ENCODE results near the gene RIN3.
A peak's percentile ranks its signal among the peaks of the same experiment; 100 is the strongest.
"Not testable (repeated sequence)": the region's sequence is repeated elsewhere in the genome, so short reads cannot be mapped to it uniquely, and the experiment has no call there.

The RIN3 gene

GRCh38 chr14:92676403-92677086 lies 163.0 kb downstream of the RIN3 start:
- H3K4me3 ChIP-seq (ENCODE audit: low read depth, low read length), result no peak overlapping the region; the same call in 1 of the 2 replicates
- DNase-seq (ENCODE audit: low read depth), result no peak
- no peak for TF ChIP-seq CTCF (IDR thresholded peaks at IDR 0.05; ENCODE audit: low read depth, low read length, missing control alignments)

- TF ChIP-seq CTCF (IDR thresholded peaks at IDR 0.05; ENCODE audit: low read depth, low read length, missing control alignments), result no peak
- peak; percentile 91 for DNase-seq (ENCODE audit: low read depth)
- H3K4me3 ChIP-seq (ENCODE audit: low read depth, low read length), result no peak overlapping the region
These were observed 163.6 kb downstream of the RIN3 start for GRCh38 chr14:92677087-92677668.

GRCh38 chr14:92677955-92678354 lies 164.4 kb downstream of the RIN3 start:
- H3K4me3 ChIP-seq (ENCODE audit: low read depth, low read length), result no peak overlapping the region
- no peak for TF ChIP-seq CTCF (IDR thresholded peaks at IDR 0.05; ENCODE audit: low read depth, low read length, missing control alignments)
- no peak for DNase-seq (ENCODE audit: low read depth)

- H3K4me3 ChIP-seq (ENCODE audit: low read depth, low read length), result no peak overlapping the region
- DNase-seq (ENCODE audit: low read depth), result no peak
- TF ChIP-seq CTCF (IDR thresholded peaks at IDR 0.05; ENCODE audit: low read depth, low read length, missing control alignments), result no peak
These were observed 165.2 kb downstream of the RIN3 start for GRCh38 chr14:92678766-92679165.

- DNase-seq (ENCODE audit: low read depth), result no peak
- no peak overlapping the region for H3K4me3 ChIP-seq (ENCODE audit: low read depth, low read length)
- no peak for TF ChIP-seq CTCF (IDR thresholded peaks at IDR 0.05; ENCODE audit: low read depth, low read length, missing control alignments)
These were observed 165.7 kb downstream of the RIN3 start for GRCh38 chr14:92679246-92679645.

GRCh38 chr14:92680330-92680729 lies 166.7 kb downstream of the RIN3 start:
- not testable (repeated sequence) for DNase-seq (ENCODE audit: low read depth); H3K4me3 ChIP-seq (ENCODE audit: low read depth, low read length)

GRCh38 chr14:92680781-92681650 lies 167.4 kb downstream of the RIN3 start:
- DNase-seq (ENCODE audit: low read depth), result no peak
- peak; percentile 97 for TF ChIP-seq CTCF (IDR thresholded peaks at IDR 0.05; ENCODE audit: low read depth, low read length, missing control alignments)
- no peak overlapping the region for H3K4me3 ChIP-seq (ENCODE audit: low read depth, low read length)
